HepG2 (cell line): Measurements from ENCODE around the gene GHR. TPM values are rescaled to one million over a fixed set of nuclear protein-coding genes. Genes with fewer than 3 reads are reported as not detected.

Source experiments
- ATAC-seq: fragments of 200-7000 bp; cut with Tn5 transposase; 3 replicates; pipeline ENCODE4 v1.9.1; 2020; ENCODE audit warnings: mild to moderate bottlenecking, moderate library complexity
- BruUV-seq: library from RNA; stranded (reverse); fragments of 400-500 nt; replicated peaks from 2 replicates; lab custom pipeline; 2021; lab: Mats Ljungman, UMichigan
- CTCF ChIA-PET: fragments of 300-600 bp; formaldehyde crosslinking; extraction: SDS; loops from one replicate; lab custom pipeline; 2021; ENCODE audit warnings: low total read pairs, inconsistent platforms, low intra/inter-chr PET ratio; lab: Yijun Ruan, JAX
- POLR2A ChIA-PET: fragments of 350-600 bp; sonication (Branson Sonifier 250); formaldehyde crosslinking; loops from one replicate; lab custom pipeline; 2020; ENCODE audit warnings: antibody characterized with exemption, inconsistent platforms; lab: Yijun Ruan, JAX
- DNase-seq: peaks from one replicate; pipeline ENCODE4 v3.0.0-alpha.2; 2015; ENCODE audit warnings: low spot score
- FAIRE-seq: peaks from 3 replicates; lab custom pipeline; 2011; peaks lifted over from hg19 to GRCh38; lab: Jason Lieb, UNC
- H2AFZ ChIP-seq: one replicate; pipeline ENCODE4 v1.6.1; 2011; ENCODE audit warnings: low read length, inconsistent platforms
- H3K27ac ChIP-seq: fragments of 300-600 bp; 3 replicates; pipeline ENCODE4 v1.8.0; 2011; ENCODE audit warnings: mixed run types, mild to moderate bottlenecking, mixed read lengths, low read length, inconsistent platforms; ENCODE audit not compliant: insufficient read depth; ENCODE audit errors: extremely low read length
- H3K27me3 ChIP-seq, 2 experiments: fragments of 200-600 bp in 1 of 2; 2 replicates in 1 of 2; 3 replicates in 1 of 2; pipeline versions ENCODE4 v1.6.0 to v1.8.0; 2011; ENCODE audit warnings: low read length in 2 of 2, mild to moderate bottlenecking in 2 of 2, moderate library complexity in 2 of 2, inconsistent platforms in 1 of 2; ENCODE audit not compliant: insufficient read depth in 2 of 2, control insufficient read depth in 1 of 2
- H3K36me3 ChIP-seq, 2 experiments: fragments of 200-600 bp in 1 of 2; replicated peaks in 1 of 2; 2 replicates in 1 of 2; 3 replicates in 1 of 2; pipeline versions ENCODE4 v1.5.1 to v1.8.0; 2011; ENCODE audit warnings: low read length in 2 of 2, inconsistent platforms in 1 of 2; ENCODE audit not compliant: insufficient read depth in 2 of 2, control insufficient read depth in 1 of 2
- H3K4me1 ChIP-seq: 2 replicates; pipeline ENCODE4 v1.5.1; 2012; ENCODE audit warnings: low read length, inconsistent platforms; ENCODE audit not compliant: insufficient read depth
- H3K4me2 ChIP-seq: 2 replicates; pipeline ENCODE4 v1.6.0; 2011; ENCODE audit warnings: low read depth, low read length, inconsistent platforms
- H3K4me3 ChIP-seq, 3 experiments: fragments of 200-600 bp in 1 of 3; sonication (generic), shearing (Covaris generic) in 1 of 3; replicated peaks in 1 of 3; 2 replicates each; pipeline ENCODE4 v1.5.1; 2011 to 2016; ENCODE audit warnings: low read length in 3 of 3, inconsistent platforms in 2 of 3, low read depth in 2 of 3, mild to moderate bottlenecking in 2 of 3, control low read depth in 1 of 3, mixed read lengths in 1 of 3; ENCODE audit not compliant: insufficient read depth in 1 of 3
- H3K79me2 ChIP-seq: one replicate; pipeline ENCODE4 v1.6.1; 2011; ENCODE audit warnings: low read length, inconsistent platforms; ENCODE audit not compliant: insufficient read depth
- H3K9ac ChIP-seq: 2 replicates; pipeline ENCODE4 v1.6.0; 2011; ENCODE audit warnings: mild to moderate bottlenecking, low read depth, low read length, inconsistent platforms; ENCODE audit not compliant: insufficient read depth
- H3K9me3 ChIP-seq: 2 replicates; pipeline ENCODE4 v1.5.1; 2012; ENCODE audit warnings: mild to moderate bottlenecking, low read length
- H4K20me1 ChIP-seq: 2 replicates; pipeline ENCODE4 v1.6.0; 2011; ENCODE audit warnings: inconsistent platforms, mild to moderate bottlenecking, low read length, moderate library complexity; ENCODE audit not compliant: insufficient read depth
- MIXL1 ChIP-seq: IDR thresholded peaks from 2 replicates; pipeline ENCODE4 v1.6.1; 2016
- SIN3A ChIP-seq: IDR thresholded peaks from 2 replicates; pipeline ENCODE4 v1.6.1; 2011; ENCODE audit warnings: low read depth, mild to moderate bottlenecking, control low read depth, low read length, borderline replicate concordance
- TCF7 ChIP-seq: sonication (generic); IDR thresholded peaks from 2 replicates; pipeline ENCODE4 v1.6.1; 2016; ENCODE audit warnings: antibody characterized with exemption, low read depth
- ZFY ChIP-seq: sonication (generic); formaldehyde crosslinking; IDR thresholded peaks from 2 replicates; pipeline ENCODE4 v1.4.0; 2020; ENCODE audit warnings: missing genetic modification reagents
- ZNF564 ChIP-seq: sonication (generic); formaldehyde crosslinking; IDR thresholded peaks from 2 replicates; pipeline ENCODE4 v1.8.1; 2023; ENCODE audit warnings: mild to moderate bottlenecking, missing genetic modification reagents
- ZUFSP ChIP-seq: sonication (generic); formaldehyde crosslinking; IDR thresholded peaks from 2 replicates; pipeline ENCODE4 v1.9.0; 2021; ENCODE audit warnings: missing genetic modification reagents, mild to moderate bottlenecking, borderline replicate concordance
- WGBS: methylation state at CpG from one replicate; pipeline ENCODE4 v1.1.6; 2017; ENCODE audit warnings: low lambda C conversion rate; 5-methylcytosine and 5-hydroxymethylcytosine counted together
- in situ Hi-C: cut with HindIII; loops from 2 replicates; pipeline ENCODE4 v1.10.0; 2017; ENCODE audit warnings: low pct_unique_long_range_greater_than_20kb; ENCODE audit not compliant: extremely low pct_ligation_motif_present
- intact Hi-C: fragments of 100-400 bp; cut with micrococcal nuclease; formaldehyde crosslinking; loops from one replicate; pipeline ENCODE4 v1.10.0; 2022; ENCODE audit not compliant: unreplicated experiment
- polyA plus RNA-seq, 8 experiments: library from polyadenylated mRNA; depleted of rRNA in 3 of 8; stranded (reverse) in 7 of 8; unstranded in 1 of 8; fragments of >200 nt; fragmentation: Illumina TruSeq in 4 of 8; extraction: Trizol in 4 of 8; gene quantifications; 2 replicates each; pipeline versions ENCODE4 v1.2.1 to v1.2.3, GENCODE V29; 2011 to 2016; ENCODE audit warnings: low read depth in 4 of 8, missing spikeins in 1 of 8, mixed read lengths in 1 of 8; ENCODE audit not compliant: insufficient read depth in 1 of 8
- total RNA-seq, 5 experiments: library from RNA; depleted of rRNA; stranded (reverse); fragments of >200 nt; fragmentation: Illumina TruSeq; extraction: Trizol; gene quantifications; 2 replicates each; pipeline ENCODE4 v1.2.3, GENCODE V29; 2016; ENCODE audit warnings: low read depth in 1 of 5
- TF ChIP-seq, protein P1 (sequence below): IDR thresholded peaks from 2 replicates; pipeline ENCODE4 v1.6.1; 2016; ENCODE audit warnings: missing genetic modification reagents, missing compliant biosample characterization
- TF ChIP-seq, protein P2 (sequence below): sonication (generic); formaldehyde crosslinking; IDR thresholded peaks from 2 replicates; pipeline ENCODE4 v1.9.0; 2021; ENCODE audit warnings: mild to moderate bottlenecking, missing genetic modification reagents

Gene GHR
- total and polyA plus RNA-seq, 2 of the 13 experiments (the other 11 are each of a cell fraction or from before 2014, with no cell fraction given): 0.07 TPM; not detected in 1

DNA sequence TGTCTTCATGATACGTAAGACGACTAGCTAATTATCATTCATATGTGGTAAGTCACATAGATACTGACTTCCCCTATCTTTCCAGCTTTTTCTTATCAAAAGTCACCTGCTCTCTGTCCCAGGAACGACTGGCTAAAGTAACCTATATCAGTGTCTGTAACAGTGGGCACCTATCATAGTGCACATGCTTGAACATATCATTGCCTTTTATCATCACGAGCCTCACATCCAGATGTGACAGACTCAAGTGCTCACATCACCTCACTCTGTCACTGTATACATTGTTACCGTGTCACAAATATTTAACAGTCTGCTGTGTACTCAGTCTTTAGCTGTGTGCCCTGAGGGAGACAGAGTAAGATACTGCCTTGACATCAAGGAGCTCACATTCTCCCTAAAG, 208.0 kb downstream of the GHR start (continued):
- TF ChIP-seq ZUFSP (CRISPR knock-in tag) (no peak), TCF7 (no peak), MIXL1 (no peak)

DNA sequence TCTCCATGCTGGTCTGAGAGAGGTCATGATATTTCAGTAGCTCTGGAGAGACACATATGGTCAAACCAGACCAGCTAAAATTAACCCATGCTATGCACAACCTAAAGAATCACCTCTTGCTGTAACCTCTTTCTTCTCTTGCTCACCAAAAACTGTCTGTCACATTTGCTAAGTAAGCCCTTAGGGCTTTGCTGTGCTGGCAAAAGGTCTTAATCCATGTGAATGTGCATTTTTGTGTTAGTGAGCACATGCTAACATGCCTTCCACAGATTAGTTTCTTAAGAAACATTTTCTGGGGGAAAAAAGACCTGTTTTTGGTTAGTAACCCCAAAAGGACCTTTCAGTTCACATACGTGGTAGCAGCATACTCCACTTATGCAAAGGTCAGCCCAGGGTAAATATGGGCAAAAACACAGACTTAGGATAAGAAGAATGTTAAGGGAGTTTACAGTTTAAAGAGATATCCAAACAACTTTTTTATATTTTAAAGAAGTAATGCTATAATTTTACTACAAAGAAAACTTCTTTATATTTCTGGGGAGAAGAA, 209.2 kb downstream of the GHR start:
- Histone ChIP-seq H4K20me1 (no peaks in the 10 kb centered on the region), H3K36me3 (no peaks in the 10 kb centered on the region), H3K79me2 (no peaks in the 10 kb centered on the region), H3K4me2 (no peak overlapping the region), H3K27ac (no peak overlapping the region), H2AFZ (no peak overlapping the region), H3K4me3 (no peak overlapping the region), H3K27me3 (no peaks in the 10 kb centered on the region; a peak in 1 of 5 replicates), H3K4me1 (no peaks in the 10 kb centered on the region), H3K9ac (no peak overlapping the region), H3K9me3 (no peaks in the 10 kb centered on the region)
- POLR2A ChIA-PET: no interaction called here
- intact Hi-C loops: no loop called here
- no TSS peak for BruUV-seq
- no peak for ATAC-seq
- in situ Hi-C loops: no loop called here
- CTCF ChIA-PET: no interaction called here
- no peak for FAIRE-seq
- no peak for TF ChIP-seq ZFY
- TF ChIP-seq ZNF564 (CRISPR knock-in tag): no peak
- TF ChIP-seq, protein P1, sequence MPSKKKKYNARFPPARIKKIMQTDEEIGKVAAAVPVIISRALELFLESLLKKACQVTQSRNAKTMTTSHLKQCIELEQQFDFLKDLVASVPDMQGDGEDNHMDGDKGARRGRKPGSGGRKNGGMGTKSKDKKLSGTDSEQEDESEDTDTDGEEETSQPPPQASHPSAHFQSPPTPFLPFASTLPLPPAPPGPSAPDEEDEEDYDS (CRISPR knock-in tag): no peak
- TF ChIP-seq SIN3A: no peak
- TF ChIP-seq, protein P2, sequence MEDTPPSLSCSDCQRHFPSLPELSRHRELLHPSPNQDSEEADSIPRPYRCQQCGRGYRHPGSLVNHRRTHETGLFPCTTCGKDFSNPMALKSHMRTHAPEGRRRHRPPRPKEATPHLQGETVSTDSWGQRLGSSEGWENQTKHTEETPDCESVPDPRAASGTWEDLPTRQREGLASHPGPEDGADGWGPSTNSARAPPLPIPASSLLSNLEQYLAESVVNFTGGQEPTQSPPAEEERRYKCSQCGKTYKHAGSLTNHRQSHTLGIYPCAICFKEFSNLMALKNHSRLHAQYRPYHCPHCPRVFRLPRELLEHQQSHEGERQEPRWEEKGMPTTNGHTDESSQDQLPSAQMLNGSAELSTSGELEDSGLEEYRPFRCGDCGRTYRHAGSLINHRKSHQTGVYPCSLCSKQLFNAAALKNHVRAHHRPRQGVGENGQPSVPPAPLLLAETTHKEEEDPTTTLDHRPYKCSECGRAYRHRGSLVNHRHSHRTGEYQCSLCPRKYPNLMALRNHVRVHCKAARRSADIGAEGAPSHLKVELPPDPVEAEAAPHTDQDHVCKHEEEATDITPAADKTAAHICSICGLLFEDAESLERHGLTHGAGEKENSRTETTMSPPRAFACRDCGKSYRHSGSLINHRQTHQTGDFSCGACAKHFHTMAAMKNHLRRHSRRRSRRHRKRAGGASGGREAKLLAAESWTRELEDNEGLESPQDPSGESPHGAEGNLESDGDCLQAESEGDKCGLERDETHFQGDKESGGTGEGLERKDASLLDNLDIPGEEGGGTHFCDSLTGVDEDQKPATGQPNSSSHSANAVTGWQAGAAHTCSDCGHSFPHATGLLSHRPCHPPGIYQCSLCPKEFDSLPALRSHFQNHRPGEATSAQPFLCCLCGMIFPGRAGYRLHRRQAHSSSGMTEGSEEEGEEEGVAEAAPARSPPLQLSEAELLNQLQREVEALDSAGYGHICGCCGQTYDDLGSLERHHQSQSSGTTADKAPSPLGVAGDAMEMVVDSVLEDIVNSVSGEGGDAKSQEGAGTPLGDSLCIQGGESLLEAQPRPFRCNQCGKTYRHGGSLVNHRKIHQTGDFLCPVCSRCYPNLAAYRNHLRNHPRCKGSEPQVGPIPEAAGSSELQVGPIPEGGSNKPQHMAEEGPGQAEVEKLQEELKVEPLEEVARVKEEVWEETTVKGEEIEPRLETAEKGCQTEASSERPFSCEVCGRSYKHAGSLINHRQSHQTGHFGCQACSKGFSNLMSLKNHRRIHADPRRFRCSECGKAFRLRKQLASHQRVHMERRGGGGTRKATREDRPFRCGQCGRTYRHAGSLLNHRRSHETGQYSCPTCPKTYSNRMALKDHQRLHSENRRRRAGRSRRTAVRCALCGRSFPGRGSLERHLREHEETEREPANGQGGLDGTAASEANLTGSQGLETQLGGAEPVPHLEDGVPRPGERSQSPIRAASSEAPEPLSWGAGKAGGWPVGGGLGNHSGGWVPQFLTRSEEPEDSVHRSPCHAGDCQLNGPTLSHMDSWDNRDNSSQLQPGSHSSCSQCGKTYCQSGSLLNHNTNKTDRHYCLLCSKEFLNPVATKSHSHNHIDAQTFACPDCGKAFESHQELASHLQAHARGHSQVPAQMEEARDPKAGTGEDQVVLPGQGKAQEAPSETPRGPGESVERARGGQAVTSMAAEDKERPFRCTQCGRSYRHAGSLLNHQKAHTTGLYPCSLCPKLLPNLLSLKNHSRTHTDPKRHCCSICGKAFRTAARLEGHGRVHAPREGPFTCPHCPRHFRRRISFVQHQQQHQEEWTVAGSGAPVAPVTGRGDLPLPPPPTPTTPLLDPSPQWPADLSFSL (CRISPR knock-in tag): no peak
- no peak for DNase-seq
- 0% methylated on average over 1 of the region's 1 CpG for WGBS
